Loucy (cell line): ENCODE data around the gene MXD3.

ENCODE experiments used
- H2AFZ ChIP-seq: fragments of 200-600 bp; sonication (generic); 2 replicates; pipeline ENCODE4 v1.6.0; 2016; ENCODE audit warnings: antibody characterized with exemption, mild to moderate bottlenecking, low read length, moderate library complexity
- H3F3A ChIP-seq: fragments of 200-600 bp; 2 replicates; pipeline ENCODE4 v1.6.0; 2016; ENCODE audit warnings: antibody characterized with exemption, low read depth, mild to moderate bottlenecking
- H3K27me3 ChIP-seq: fragments of 200-600 bp; sonication (generic); 2 replicates; pipeline ENCODE4 v1.6.1; 2014; ENCODE audit warnings: low read length, mild to moderate bottlenecking; ENCODE audit not compliant: insufficient read depth, poor library complexity, severe bottlenecking
- H3K36me3 ChIP-seq: fragments of 200-600 bp; sonication (generic); 2 replicates; pipeline ENCODE4 v1.6.1; 2016; ENCODE audit warnings: low read length; ENCODE audit not compliant: insufficient read depth
- H3K4me1 ChIP-seq: fragments of 200-600 bp; sonication (generic); 2 replicates; pipeline ENCODE4 v1.5.1; 2014; ENCODE audit warnings: low read length, mild to moderate bottlenecking; ENCODE audit not compliant: insufficient read depth, poor library complexity, severe bottlenecking
- H3K4me2 ChIP-seq: fragments of 200-600 bp; sonication (generic); 2 replicates; pipeline ENCODE4 v1.6.0; 2014; ENCODE audit warnings: antibody characterized with exemption, low read length, low read depth, mild to moderate bottlenecking; ENCODE audit not compliant: poor library complexity, severe bottlenecking
- H3K4me3 ChIP-seq: fragments of 200-600 bp; sonication (generic); 2 replicates; pipeline ENCODE4 v1.5.1; 2014; ENCODE audit warnings: low read length, mild to moderate bottlenecking, mixed read lengths; ENCODE audit not compliant: poor library complexity, severe bottlenecking
- H3K79me2 ChIP-seq: fragments of 200-600 bp; sonication (generic); 2 replicates; pipeline ENCODE4 v1.6.1; 2014; ENCODE audit warnings: low read length; ENCODE audit not compliant: insufficient read depth
- H3K9ac ChIP-seq: fragments of 200-600 bp; sonication (generic); 2 replicates; pipeline ENCODE4 v1.6.0; 2014; ENCODE audit warnings: mild to moderate bottlenecking, low read depth, low read length, moderate library complexity; ENCODE audit not compliant: poor library complexity, severe bottlenecking
- H3K9me2 ChIP-seq: fragments of 200-600 bp; sonication (generic); replicated peaks from 2 replicates; pipeline ENCODE4 v1.6.1; 2016; ENCODE audit warnings: low read depth, low read length, mixed read lengths
- H3K9me3 ChIP-seq: fragments of 200-600 bp; sonication (generic); 2 replicates; pipeline ENCODE4 v1.6.1; 2014; ENCODE audit warnings: mild to moderate bottlenecking, antibody characterized with exemption, low read length, low read depth; ENCODE audit not compliant: insufficient read depth
- H4K20me1 ChIP-seq: fragments of 200-600 bp; sonication (generic); 2 replicates; pipeline ENCODE4 v1.6.0; 2014; ENCODE audit warnings: antibody characterized with exemption, low read length, mild to moderate bottlenecking; ENCODE audit not compliant: insufficient read depth, poor library complexity, severe bottlenecking
- EZH2phosphoT487 ChIP-seq: fragments of 200-600 bp; IDR thresholded peaks from 2 replicates; pipeline ENCODE4 v1.6.1; 2018; ENCODE audit warnings: antibody characterized with exemption, mild to moderate bottlenecking, moderate library complexity, borderline replicate concordance
- TF ChIP-seq, protein P1 (sequence below): fragments of 200-600 bp; sonication (generic); conservative IDR thresholded peaks from 2 replicates; pipeline ENCODE4 v1.5.1; 2014; ENCODE audit warnings: mild to moderate bottlenecking, antibody characterized with exemption, low read length

The MXD3 gene

DNA sequence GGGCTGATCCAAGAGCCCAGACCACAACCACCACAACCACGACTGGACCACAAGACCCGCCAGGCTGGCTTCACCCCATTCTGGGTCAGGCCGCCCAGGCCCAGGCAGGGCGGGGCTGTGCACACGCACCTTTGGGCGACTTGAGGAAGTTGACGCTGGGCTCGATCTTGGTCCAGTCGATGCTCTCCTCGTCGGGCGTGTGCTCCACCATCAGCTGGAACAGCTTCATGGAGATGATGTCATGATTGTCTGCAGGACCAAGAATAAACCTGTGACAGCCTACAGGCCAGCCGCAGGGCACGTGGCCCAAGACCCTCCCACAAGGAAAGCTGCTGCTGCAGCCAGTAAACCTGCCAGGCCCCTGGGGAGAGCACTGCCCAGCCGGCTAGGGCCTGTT is 22.5 kb upstream of the MXD3 start:
- no peak overlapping the region for H3K4me2 ChIP-seq
- peaks cover 5% of the 10 kb centered on the region; the same call in 1 of the 2 replicates for H3K79me2 ChIP-seq
- no peak overlapping the region for H3K4me3 ChIP-seq
- no peaks in the 10 kb centered on the region for H3K9me2 ChIP-seq
- no peaks in the 10 kb centered on the region for H4K20me1 ChIP-seq
- H3K36me3 ChIP-seq, result peaks cover 40% of the 10 kb centered on the region; the same call in 1 of the 2 replicates
- H2AFZ ChIP-seq, result no peak overlapping the region
- no peaks in the 10 kb centered on the region for H3F3A ChIP-seq
- no peaks in the 10 kb centered on the region for H3K27me3 ChIP-seq
- peaks cover 16% of the 10 kb centered on the region for H3K4me1 ChIP-seq
- no peaks in the 10 kb centered on the region for H3K9me3 ChIP-seq
- TF ChIP-seq, protein P1, sequence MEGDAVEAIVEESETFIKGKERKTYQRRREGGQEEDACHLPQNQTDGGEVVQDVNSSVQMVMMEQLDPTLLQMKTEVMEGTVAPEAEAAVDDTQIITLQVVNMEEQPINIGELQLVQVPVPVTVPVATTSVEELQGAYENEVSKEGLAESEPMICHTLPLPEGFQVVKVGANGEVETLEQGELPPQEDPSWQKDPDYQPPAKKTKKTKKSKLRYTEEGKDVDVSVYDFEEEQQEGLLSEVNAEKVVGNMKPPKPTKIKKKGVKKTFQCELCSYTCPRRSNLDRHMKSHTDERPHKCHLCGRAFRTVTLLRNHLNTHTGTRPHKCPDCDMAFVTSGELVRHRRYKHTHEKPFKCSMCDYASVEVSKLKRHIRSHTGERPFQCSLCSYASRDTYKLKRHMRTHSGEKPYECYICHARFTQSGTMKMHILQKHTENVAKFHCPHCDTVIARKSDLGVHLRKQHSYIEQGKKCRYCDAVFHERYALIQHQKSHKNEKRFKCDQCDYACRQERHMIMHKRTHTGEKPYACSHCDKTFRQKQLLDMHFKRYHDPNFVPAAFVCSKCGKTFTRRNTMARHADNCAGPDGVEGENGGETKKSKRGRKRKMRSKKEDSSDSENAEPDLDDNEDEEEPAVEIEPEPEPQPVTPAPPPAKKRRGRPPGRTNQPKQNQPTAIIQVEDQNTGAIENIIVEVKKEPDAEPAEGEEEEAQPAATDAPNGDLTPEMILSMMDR, result no peak
- no peak for TF ChIP-seq EZH2phosphoT487
- no peak overlapping the region for H3K9ac ChIP-seq

DNA sequence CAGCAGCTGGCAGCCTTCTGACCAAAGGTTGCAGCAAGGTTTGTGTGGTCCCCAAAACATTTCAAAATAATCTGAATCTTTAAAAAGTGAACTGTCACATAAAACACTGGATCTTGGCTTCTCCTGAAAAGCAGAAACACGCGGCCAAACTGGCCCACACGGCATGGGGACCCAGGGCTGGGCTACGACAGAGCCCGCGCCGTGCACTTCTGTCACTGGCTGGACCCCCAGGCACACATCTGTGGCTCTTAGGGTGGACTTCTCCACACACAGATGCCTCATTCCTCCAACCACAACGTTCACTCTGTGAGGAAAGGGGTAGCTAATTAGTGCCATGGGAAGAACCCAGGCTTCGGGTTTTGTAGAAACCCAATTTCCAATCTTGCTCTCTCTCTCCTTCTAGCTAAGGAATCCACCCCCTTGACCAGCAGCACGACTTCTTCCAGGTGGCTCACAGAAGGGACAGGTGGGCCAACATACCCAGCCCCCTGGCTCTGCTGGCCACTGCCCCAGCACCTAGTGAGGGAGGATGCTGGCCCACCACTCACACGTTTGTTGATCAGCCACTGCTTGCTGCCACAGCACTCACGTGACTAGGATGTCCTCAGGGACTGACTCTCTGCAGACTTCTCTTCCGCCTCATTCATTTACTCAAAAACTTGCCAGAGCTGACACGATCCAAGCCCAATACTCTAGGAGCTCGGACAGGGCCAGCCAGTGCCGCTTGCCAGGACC is 21.9 kb upstream of the MXD3 start:
- H3K4me3 ChIP-seq, result no peak overlapping the region

DNA sequence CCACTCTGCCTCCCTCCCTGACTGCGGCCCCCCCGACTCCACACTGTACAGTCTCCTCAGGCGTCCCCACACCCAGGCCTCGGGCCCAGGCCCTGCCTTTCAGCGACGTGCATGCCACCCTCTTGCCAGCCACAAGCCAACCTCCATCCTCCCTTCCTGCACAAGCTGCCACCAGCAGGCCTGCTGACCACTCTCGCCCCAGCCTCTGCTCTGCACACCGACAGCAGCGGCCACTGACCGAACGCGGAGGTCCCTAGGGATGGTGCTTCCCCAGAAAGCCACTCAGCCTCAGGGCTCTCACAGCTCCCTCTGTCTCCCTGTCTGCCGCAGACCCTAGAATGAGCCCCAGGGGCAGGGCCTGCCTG is 21.2 kb upstream of the MXD3 start:
- Histone ChIP-seq H2AFZ (no peak overlapping the region), H4K20me1 (no peaks in the 10 kb centered on the region), H3K9ac (no peak overlapping the region), H3F3A (no peaks in the 10 kb centered on the region), H3K27me3 (no peaks in the 10 kb centered on the region), H3K79me2 (no peaks in the 10 kb centered on the region), H3K36me3 (peaks cover 40% of the 10 kb centered on the region; the same call in 1 of the 2 replicates), H3K4me3 (no peak overlapping the region), H3K4me1 (peaks cover 16% of the 10 kb centered on the region), H3K9me3 (no peaks in the 10 kb centered on the region), H3K9me2 (no peaks in the 10 kb centered on the region), H3K4me2 (no peak overlapping the region)
- TF ChIP-seq, protein P1, result no peak
- no peak for TF ChIP-seq EZH2phosphoT487

More for the DNA sequence above, 21.9 kb upstream of the MXD3 start:
- no peaks in the 10 kb centered on the region for H4K20me1 ChIP-seq
- H3K79me2 ChIP-seq, result no peaks in the 10 kb centered on the region
- TF ChIP-seq EZH2phosphoT487, result no peak
- TF ChIP-seq, protein P1, result no peak
- H3K36me3 ChIP-seq, result peaks cover 40% of the 10 kb centered on the region; the same call in 1 of the 2 replicates
- no peaks in the 10 kb centered on the region for H3K9me3 ChIP-seq
- no peaks in the 10 kb centered on the region for H3K9me2 ChIP-seq
- H2AFZ ChIP-seq, result no peak overlapping the region
- no peaks in the 10 kb centered on the region for H3K27me3 ChIP-seq
- H3K9ac ChIP-seq, result no peak overlapping the region
- no peaks in the 10 kb centered on the region for H3F3A ChIP-seq
- H3K4me1 ChIP-seq, result peaks cover 16% of the 10 kb centered on the region
- no peak overlapping the region for H3K4me2 ChIP-seq
